LHCN-M2 (cell line): ENCODE data around the gene USP34. TPM values are rescaled to one million over a fixed set of nuclear protein-coding genes. Genes with fewer than 3 reads are reported as not detected.
A peak's percentile ranks its signal among the peaks of the same experiment; 100 is the strongest.
"Not testable (repeated sequence)": the region's sequence is repeated elsewhere in the genome, so short reads cannot be mapped to it uniquely, and the experiment has no call there.

Source experiments
- DNase-seq: peaks from one replicate; pipeline ENCODE4 v3.0.0-alpha.2; 2012; ENCODE audit warnings: low read depth
- total RNA-seq: library from RNA; depleted of rRNA; stranded (reverse); fragments of >200 nt; gene quantifications from 2 replicates; pipeline ENCODE4 v1.2.3, GENCODE V29; 2014

The USP34 gene
- total RNA-seq, 1 experiment from 2014 or later, result 73.7 TPM

GRCh38 chr2:61425605-61426155 lies 45.2 kb downstream of the USP34 start:
- no peak for DNase-seq

- DNase-seq, result peak; percentile 74
These were observed 47.2 kb downstream of the USP34 start for GRCh38 chr2:61423714-61424113.

- DNase-seq, result no peak
These were observed 49.3 kb downstream of the USP34 start for GRCh38 chr2:61421611-61422010.

- no peak for DNase-seq
These were observed 49.8 kb downstream of the USP34 start for GRCh38 chr2:61420991-61421544.

GRCh38 chr2:61419570-61419969 lies 51.3 kb downstream of the USP34 start:
- peak; percentile 18 for DNase-seq

- DNase-seq, result peak; percentile 28
These were observed 51.8 kb downstream of the USP34 start for GRCh38 chr2:61419129-61419528.

- no peak for DNase-seq
These were observed 53.8 kb downstream of the USP34 start for GRCh38 chr2:61416871-61417645.

GRCh38 chr2:61415265-61415664 lies 55.6 kb downstream of the USP34 start:
- no peak for DNase-seq

GRCh38 chr2:61414674-61415073 lies 56.2 kb downstream of the USP34 start:
- no peak for DNase-seq

GRCh38 chr2:61411109-61411508 lies 59.8 kb downstream of the USP34 start:
- no peak for DNase-seq

- DNase-seq, result no peak
These were observed 60.7 kb downstream of the USP34 start for GRCh38 chr2:61410185-61410584.

- no peak for DNase-seq
These were observed 65.1 kb downstream of the USP34 start for GRCh38 chr2:61405813-61406212.

- DNase-seq, result no peak
These were observed 66.4 kb downstream of the USP34 start for GRCh38 chr2:61404438-61404837.

GRCh38 chr2:61398413-61398812 lies 72.5 kb downstream of the USP34 start:
- DNase-seq, result no peak

GRCh38 chr2:61396005-61396404 lies 74.9 kb downstream of the USP34 start:
- DNase-seq, result no peak

GRCh38 chr2:61387588-61387987 lies 83.3 kb downstream of the USP34 start:
- not testable (repeated sequence) for DNase-seq

GRCh38 chr2:61380882-61381197 lies 90.0 kb downstream of the USP34 start:
- DNase-seq, result not testable (repeated sequence)

GRCh38 chr2:61380056-61380881 lies 90.6 kb downstream of the USP34 start:
- no peak for DNase-seq

- DNase-seq, result no peak
These were observed 91.4 kb downstream of the USP34 start for GRCh38 chr2:61379521-61379920.

GRCh38 chr2:61378281-61378680 lies 92.6 kb downstream of the USP34 start:
- DNase-seq, result no peak

- DNase-seq, result peak; percentile 45
These were observed 93.8 kb downstream of the USP34 start for GRCh38 chr2:61377046-61377445.

GRCh38 chr2:61376211-61376610 lies 94.7 kb downstream of the USP34 start:
- DNase-seq, result no peak
